Activated CD8-positive, alpha-beta memory T cell treated with anti-CD3 and anti-CD28 coated beads for 48 hours (primary cell): Measurements from ENCODE around the gene EPS8L3.
"Not testable (repeated sequence)": the region's sequence is repeated elsewhere in the genome, so short reads cannot be mapped to it uniquely, and the experiment has no call there.

ENCODE experiments used
- DNase-seq, 3 experiments: peaks; one replicate each; pipeline ENCODE4 v3.0.0-alpha.2; 2020; ENCODE audit warnings: low read depth in 2 of 3, low spot score in 2 of 3

Gene EPS8L3

DNA sequence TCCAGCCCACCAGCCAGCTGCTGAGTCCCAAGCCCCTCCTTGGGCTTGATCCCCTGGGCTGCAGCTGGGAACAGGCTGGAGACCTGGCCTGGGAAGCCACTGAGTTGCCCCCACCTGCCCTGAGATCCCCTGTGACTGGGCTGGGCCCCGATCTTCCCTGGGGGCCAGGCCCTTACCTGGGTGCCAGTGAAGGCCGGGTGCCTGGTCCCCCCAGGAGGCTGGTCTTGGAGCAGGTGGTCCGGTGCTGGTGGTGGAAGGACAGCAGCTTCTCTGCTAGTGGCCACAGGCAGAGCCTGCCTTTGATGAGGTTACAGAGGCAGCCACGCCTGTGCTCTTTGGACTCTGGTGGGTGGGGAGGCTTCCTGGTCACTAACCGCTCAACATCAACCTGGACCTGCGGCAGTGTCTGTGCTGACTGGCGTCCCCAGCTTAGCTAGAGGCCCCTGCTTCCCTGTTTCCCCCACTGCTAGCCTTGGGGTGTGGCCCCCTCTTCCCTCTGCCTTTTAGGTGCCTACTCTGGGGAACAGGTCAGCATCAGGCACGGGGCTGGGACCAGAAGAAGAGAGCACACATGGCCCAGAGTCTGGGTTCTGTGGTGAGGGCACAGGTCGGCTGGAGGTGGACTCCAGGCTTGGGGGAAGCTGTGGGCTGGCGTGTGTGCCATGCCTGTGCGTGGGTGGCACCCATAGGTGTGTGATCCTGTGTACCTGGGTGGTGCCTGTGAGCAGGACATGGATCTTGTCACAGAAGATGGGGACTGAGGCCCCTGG is at the start of gene EPS8L3:
Gene EPS8L3 (minus strand): TSS at position 278 of the 770 bp plus-strand sequence. CDS start 2,174 bp downstream, outside the sequence.
- no peak for DNase-seq

DNA sequence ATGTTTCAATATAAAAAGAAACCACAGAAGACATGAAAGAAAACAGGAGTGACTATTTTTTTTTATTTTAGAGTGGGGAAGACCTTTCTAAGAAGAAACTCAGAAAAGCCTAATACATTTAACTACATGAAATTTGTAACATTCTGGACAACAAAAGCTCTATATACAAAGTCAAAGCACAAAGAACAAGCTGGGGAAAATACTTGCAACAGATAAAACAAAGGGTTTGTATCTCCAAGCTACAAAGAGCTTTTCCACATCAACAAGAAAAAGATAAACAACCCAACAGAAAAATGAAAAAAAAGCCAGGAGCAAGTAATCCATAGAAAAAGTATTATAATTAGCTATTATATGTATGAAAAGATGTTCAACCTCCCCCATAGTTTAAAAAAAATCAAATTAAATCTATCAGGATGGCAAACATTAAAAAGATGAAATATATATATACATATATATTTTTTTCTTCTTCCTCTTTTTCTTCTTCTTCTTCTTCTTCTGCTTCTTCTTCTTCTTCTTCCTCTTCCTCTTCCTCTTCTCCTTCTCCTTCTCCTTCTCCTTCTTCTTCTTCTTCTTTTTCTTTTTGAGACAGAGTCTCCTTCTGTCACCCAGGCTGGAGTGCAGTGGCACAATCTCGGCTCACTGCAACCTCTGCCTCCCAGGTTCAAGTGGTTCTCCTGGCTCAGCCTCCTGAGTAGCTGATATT is 49.1 kb upstream of the EPS8L3 start:
- DNase-seq, result no peak

GRCh38 chr1:109808703-109809102 is 45.0 kb upstream of the EPS8L3 start:
- DNase-seq, result no peak

DNA sequence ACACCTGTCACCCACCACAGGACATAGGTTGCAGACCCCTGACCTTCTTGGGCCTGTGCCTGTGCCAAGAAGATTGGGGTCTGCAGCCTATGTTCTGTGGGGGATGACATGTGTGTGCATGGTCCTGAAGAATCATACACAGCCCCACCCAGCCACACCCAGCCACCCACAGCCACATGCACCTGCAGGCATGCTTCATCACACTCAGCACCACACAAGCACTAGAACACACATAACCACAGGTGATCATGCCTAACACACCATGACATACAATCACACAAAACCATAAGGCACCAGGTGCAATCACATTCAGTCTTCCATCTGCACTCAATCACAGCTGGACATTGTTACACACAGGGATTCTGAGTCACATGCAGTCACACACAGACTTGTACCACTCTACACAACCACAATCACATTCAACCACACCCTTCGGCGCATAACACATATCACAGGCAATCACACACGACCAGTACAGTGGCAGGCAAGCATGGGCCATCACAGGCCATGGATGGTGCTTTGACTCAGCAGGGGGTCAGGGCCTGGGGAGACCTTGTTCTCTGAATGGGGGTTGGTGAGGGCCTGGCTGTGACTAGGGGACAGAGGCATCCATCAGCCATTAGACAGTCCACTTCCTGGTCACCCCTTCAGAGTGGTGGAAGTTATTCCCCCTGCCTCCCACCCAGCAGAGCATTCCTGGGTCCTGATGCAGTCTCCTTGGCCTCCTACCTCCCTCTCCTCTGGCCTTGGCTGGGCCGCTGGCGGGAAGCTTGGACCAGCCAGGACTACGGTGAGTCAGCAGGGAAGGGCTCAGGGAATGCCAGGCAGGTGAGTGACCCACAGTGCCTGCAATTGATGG is 44.3 kb upstream of the EPS8L3 start:
- DNase-seq, result no peak

- no peak for DNase-seq
Measured at GRCh38 chr1:109807402-109807801, 43.7 kb upstream of the EPS8L3 start.

DNA sequence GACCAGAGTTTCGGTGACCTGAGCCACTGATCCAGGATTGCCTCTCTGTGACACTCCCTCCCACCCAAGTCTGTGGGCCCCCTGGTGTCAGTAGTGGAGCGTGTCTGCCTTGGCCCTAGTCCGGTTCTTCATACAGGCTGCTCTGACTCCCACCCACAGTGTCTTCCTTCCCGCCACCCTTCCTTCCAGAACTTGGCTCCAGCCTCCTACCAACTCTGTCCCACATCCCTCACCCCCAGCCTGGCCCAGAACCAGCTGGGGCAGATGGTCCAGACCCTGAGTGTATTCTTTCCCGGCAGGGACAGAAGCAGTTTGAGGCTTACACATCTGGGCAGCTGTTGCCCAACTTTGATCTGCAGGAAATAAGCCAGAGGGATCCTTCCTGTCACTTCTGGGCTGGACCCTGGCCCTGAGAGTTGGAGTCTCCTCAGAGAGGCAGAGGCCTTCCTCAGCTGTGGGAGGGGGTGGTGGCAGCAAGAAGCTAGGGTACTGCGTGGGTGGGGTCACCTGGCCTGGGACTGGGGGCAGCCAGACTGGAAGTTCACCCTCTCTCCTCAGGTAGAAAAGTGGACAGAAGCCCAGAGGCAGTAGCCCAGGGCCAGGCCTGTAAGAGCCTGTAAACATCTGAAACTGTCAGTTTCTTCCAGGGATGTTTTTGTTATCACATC is 43.1 kb upstream of the EPS8L3 start:
- DNase-seq, result no peak

GRCh38 chr1:109805486-109806165 is 41.9 kb upstream of the EPS8L3 start:
- DNase-seq, result no peak

- no peak for DNase-seq
Measured at GRCh38 chr1:109804660-109805059, 40.9 kb upstream of the EPS8L3 start.

- DNase-seq, result no peak
Measured at GRCh38 chr1:109803901-109804331, 40.2 kb upstream of the EPS8L3 start.

DNA sequence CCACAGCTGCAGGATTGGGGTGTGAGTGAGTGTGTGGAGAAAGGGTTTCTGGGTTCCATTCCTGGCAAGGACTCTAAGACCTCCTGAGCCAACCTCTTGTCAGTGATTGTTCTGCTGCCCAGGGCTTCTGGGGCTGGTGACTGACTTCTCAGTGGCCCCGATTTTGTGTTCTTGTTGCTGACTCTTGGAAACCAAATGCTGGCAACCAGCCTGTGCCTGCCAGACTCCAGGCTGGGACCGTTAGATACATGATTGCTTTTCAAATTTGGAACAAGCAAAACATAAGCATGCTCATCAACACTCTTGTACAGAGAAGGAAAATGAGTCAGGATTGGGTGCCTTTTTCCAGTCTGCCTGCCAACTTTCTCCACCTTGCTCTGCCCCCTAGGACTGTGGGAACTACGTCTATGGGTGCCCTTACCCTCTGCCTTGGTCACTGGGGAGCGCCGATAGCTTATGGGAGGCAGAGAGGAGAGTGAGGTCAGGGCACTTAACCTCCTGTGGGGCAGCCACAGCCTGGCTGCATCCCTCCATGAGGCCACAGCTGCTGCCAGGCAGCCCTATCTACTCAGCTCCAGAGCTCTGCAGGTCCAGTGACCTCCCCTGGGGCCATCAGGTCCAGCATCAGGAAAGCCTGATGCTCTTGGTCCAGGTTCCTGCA is 39.3 kb upstream of the EPS8L3 start:
- DNase-seq, result no peak

GRCh38 chr1:109802136-109802900 is 38.6 kb upstream of the EPS8L3 start:
- peak in 2 of 3 experiments; percentile 27 to 40 for DNase-seq

DNA sequence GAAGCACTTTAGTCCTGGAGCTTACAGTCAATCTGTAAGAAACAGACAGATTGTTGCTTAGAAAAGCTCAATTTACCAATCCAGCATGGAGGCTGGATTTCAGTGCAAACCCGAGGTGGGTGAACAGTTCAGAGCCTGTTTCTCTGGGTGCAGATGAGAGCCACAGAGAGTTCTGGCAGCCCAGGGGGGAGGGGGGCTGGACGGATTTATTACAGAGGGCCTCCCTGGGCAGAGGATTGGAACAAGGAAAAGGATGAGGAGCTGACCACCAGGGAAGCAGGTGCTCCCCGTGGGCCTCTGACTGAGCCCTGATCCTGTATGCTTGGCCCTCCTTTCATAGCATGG is 38.0 kb upstream of the EPS8L3 start:
- DNase-seq, result no peak

GRCh38 chr1:109800291-109800690 is 36.6 kb upstream of the EPS8L3 start:
- DNase-seq, result no peak

GRCh38 chr1:109799445-109799844 is 35.7 kb upstream of the EPS8L3 start:
- no peak for DNase-seq

DNA sequence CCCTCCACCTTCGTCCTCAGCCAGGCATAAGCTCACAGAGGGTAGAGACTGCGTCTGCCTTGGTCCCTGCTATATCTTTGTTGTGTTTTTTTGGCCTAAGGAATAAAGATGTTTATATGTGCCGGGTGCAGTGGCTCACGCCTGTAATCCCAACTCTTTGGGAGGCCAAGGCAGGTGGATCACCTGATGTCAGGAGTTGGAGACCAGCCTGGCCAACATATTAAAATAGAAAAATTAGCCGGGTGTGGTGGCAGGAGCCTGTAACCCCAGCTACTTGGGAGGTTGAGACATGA is 33.5 kb upstream of the EPS8L3 start:
- DNase-seq, result not testable (repeated sequence)

- DNase-seq, result no peak
Measured at GRCh38 chr1:109796484-109797302, 33.0 kb upstream of the EPS8L3 start.

- DNase-seq, result no peak
Measured at GRCh38 chr1:109794319-109795132, 30.8 kb upstream of the EPS8L3 start.
